Kidney epithelial cell (primary cell): ENCODE data around the gene VEPH1. TPM values are rescaled to one million over a fixed set of nuclear protein-coding genes. Genes with fewer than 3 reads are reported as not detected.

Experiments used
- DNase-seq: peaks from one replicate; pipeline ENCODE4 v3.0.0-alpha.2; 2010; ENCODE audit warnings: low read depth
- H3K27me3 ChIP-seq: 2 replicates; pipeline ENCODE4 v1.6.0; 2011; ENCODE audit warnings: low read length; ENCODE audit not compliant: control insufficient read depth, insufficient read depth
- H3K36me3 ChIP-seq: 2 replicates; pipeline ENCODE4 v1.5.1; 2011; ENCODE audit warnings: low read length; ENCODE audit not compliant: control insufficient read depth, insufficient read depth
- H3K4me3 ChIP-seq: 2 replicates; pipeline ENCODE4 v1.5.1; 2011; ENCODE audit warnings: low read depth, mild to moderate bottlenecking, control low read depth, low read length
- total RNA-seq: library from RNA; depleted of rRNA; stranded (reverse); fragments of >200 nt; gene quantifications from 2 replicates; pipeline ENCODE4 v1.2.3, GENCODE V29; 2015
- TF ChIP-seq, protein P1 (sequence below): IDR thresholded peaks from 2 replicates; pipeline ENCODE4 v1.5.1; 2011; ENCODE audit warnings: mild to moderate bottlenecking, moderate library complexity, low read length, control low read depth, inconsistent platforms; ENCODE audit not compliant: insufficient read depth, poor library complexity, severe bottlenecking

VEPH1 gene
- total RNA-seq, 1 donor from 2014 or later, result 26.0 TPM

DNA sequence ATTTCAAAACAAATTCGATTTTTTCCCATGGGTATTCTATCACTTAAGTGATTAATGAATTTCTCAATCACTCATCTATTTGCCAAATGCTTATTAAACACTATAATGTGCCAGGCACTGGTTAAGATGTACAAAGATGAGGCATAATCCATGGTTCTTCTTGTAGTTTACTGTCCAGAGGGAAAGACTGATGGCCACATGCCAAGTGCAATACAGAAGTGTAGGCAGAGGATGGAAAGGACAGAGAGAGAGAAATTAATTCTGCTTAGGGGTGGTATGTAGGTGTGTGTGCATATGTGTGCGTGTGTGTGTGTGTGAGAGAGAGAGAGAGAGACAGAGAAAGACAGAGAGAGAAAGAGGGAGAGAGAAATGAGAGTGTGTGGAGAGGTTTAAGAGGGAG is 222.4 kb downstream of the VEPH1 start:
- no peak overlapping the region for H3K4me3 ChIP-seq
- TF ChIP-seq, protein P1, sequence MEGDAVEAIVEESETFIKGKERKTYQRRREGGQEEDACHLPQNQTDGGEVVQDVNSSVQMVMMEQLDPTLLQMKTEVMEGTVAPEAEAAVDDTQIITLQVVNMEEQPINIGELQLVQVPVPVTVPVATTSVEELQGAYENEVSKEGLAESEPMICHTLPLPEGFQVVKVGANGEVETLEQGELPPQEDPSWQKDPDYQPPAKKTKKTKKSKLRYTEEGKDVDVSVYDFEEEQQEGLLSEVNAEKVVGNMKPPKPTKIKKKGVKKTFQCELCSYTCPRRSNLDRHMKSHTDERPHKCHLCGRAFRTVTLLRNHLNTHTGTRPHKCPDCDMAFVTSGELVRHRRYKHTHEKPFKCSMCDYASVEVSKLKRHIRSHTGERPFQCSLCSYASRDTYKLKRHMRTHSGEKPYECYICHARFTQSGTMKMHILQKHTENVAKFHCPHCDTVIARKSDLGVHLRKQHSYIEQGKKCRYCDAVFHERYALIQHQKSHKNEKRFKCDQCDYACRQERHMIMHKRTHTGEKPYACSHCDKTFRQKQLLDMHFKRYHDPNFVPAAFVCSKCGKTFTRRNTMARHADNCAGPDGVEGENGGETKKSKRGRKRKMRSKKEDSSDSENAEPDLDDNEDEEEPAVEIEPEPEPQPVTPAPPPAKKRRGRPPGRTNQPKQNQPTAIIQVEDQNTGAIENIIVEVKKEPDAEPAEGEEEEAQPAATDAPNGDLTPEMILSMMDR, result no peak
- no peak for DNase-seq
- H3K36me3 ChIP-seq, result no peaks in the 10 kb centered on the region
- H3K27me3 ChIP-seq, result no peaks in the 10 kb centered on the region

DNA sequence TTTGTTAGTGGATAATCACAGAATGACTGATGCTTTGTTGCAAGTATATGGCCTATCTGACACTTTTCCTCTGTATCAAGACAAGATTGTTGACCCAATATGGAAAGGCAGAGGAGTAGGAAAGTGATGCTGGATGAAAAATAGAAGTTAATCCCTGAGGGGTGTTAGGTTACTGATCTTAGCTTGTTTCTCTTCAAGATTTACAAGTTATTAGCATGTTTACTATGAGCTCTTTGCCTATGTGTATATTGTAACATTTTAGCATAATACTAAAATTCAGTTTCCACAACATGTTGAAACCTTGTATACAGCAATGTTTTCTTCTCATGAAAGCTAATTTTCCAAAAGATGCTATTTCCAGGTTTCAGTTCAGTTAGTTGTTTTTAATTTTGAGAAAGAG is 222.9 kb downstream of the VEPH1 start:
- Histone ChIP-seq H3K27me3 (no peaks in the 10 kb centered on the region), H3K36me3 (no peaks in the 10 kb centered on the region)
- TF ChIP-seq, protein P1, result no peak

DNA sequence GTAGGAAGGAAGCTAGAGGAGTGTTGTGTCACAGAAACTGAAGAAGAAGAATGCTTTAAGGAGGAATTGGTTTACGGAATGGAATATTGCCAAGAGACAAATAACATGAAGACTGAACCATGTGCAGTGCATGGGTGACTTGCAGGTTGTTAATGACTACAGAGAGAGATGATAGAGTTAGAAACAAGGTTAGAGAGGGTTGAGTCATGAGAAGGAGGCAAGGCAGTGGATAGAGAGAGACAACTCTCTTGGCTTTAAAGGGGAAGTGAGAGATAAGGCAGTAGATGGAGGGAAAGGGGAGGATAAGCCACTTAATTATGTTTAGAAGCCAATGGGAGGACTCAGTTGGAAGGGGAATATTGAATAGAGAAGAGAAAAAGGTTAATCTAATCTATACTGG is 224.0 kb downstream of the VEPH1 start:
- Histone ChIP-seq H3K4me3 (no peak overlapping the region), H3K36me3 (no peaks in the 10 kb centered on the region), H3K27me3 (no peaks in the 10 kb centered on the region)
- DNase-seq, result no peak
- TF ChIP-seq, protein P1, result no peak

More for the DNA sequence above, 222.9 kb downstream of the VEPH1 start:
- DNase-seq, result no peak
- no peak overlapping the region for H3K4me3 ChIP-seq

DNA sequence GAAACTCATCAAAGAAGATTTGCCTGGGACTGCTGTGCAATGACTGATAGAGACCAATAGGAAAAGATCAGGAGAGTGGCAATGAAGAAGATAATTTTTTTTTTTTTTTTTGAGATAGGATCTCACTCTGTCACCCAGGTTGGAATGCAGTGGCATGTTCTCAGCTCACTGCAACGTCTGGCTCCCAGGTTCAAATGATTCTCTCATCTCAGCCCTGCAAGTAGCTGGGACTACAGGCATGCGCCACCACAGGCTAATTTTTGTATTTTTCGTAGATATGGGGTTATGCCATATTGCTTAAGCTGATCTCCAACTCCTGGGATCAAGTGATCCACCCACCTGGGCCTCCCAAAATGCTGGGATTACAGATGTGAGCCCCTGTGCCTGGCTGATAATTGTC is 226.4 kb downstream of the VEPH1 start:
- Histone ChIP-seq H3K36me3 (no peaks in the 10 kb centered on the region), H3K27me3 (no peaks in the 10 kb centered on the region), H3K4me3 (no peak overlapping the region)
- no peak for DNase-seq
- TF ChIP-seq, protein P1, result no peak

DNA sequence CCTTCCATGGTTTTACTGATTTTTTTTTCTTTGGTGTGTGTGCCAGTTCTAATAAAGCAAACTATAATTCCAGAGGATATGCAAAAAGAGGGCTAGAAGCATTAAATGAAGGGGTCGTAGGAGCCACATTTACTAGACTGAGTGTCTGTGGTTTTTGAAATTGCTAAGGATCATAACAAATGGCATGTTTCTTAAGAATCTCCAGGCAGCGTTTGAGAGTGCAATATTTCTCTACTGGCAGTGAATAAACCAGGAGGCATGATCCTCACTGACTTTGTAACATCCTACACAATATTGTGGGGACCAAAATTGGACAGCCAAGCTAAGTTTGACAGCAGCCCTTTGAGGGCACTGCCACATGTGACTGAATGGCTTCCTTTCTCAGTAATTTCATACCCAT is 227.4 kb downstream of the VEPH1 start:
- Histone ChIP-seq H3K4me3 (no peak overlapping the region), H3K27me3 (no peaks in the 10 kb centered on the region), H3K36me3 (no peaks in the 10 kb centered on the region)
- DNase-seq, result no peak
- TF ChIP-seq, protein P1, result no peak

DNA sequence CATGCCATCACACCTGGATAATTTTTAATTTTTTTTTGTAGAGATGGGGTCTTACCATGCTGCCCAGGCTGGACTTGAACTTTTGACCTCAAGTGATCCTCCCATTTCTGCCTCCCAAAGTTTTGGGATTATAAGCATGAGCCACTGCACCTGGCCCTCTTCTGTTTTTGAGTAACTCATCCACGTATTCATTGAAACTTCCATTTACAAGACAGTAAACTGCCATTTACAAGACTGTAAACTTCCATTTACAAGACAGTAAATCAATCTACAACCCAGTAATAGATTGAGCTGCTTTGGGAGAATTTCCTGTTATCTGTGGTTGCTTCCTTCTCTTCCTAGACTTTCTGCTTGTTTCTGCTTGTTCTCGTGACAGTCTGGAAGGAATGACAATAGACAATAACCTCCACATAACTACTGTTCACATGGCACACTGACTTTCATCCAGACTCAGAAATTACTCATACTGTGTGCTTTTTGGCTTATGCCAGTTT is 228.5 kb downstream of the VEPH1 start:
- Histone ChIP-seq H3K4me3 (no peak overlapping the region), H3K36me3 (no peaks in the 10 kb centered on the region), H3K27me3 (no peaks in the 10 kb centered on the region)
- TF ChIP-seq, protein P1, result no peak
- no peak for DNase-seq
